HG02759 (cell line): Measurements from ENCODE around the gene LAMP2.
"Not testable (repeated sequence)": the region's sequence is repeated elsewhere in the genome, so short reads cannot be mapped to it uniquely, and the experiment has no call there.

Experiments
- ATAC-seq: cut with Tn5 transposase; IDR thresholded peaks from one replicate; pipeline ENCODE4 v1.9.1; 2021; ENCODE audit warnings: mild to moderate bottlenecking, moderate library complexity; ENCODE audit not compliant: unreplicated experiment

The LAMP2 gene

GRCh38 chrX:120468825-120469525, at the start of gene LAMP2:
TSS of gene LAMP2 (minus strand) at chrX:120469296. CDS start at chrX:120469169, 127 bp downstream.
- peak; percentile 99 for ATAC-seq

GRCh38 chrX:120517936-120518335, 48.8 kb upstream of the LAMP2 start:
- no peak for ATAC-seq

GRCh38 chrX:120514236-120514635, 45.1 kb upstream of the LAMP2 start:
- ATAC-seq = no peak

GRCh38 chrX:120512627-120513026, 43.5 kb upstream of the LAMP2 start:
- ATAC-seq = peak; percentile 44

GRCh38 chrX:120512222-120512621, 43.1 kb upstream of the LAMP2 start:
- ATAC-seq = no peak

GRCh38 chrX:120504569-120504968, 35.5 kb upstream of the LAMP2 start:
- ATAC-seq = no peak

GRCh38 chrX:120499301-120500072, 30.4 kb upstream of the LAMP2 start:
- ATAC-seq = no peak

- ATAC-seq = not testable (repeated sequence)
Observed at GRCh38 chrX:120490119-120490518, 21.0 kb upstream of the LAMP2 start.

- ATAC-seq = no peak
Observed at GRCh38 chrX:120486786-120487185, 17.7 kb upstream of the LAMP2 start.

GRCh38 chrX:120485638-120486520, 16.8 kb upstream of the LAMP2 start:
- peak; percentile 86 for ATAC-seq

- ATAC-seq = peak; percentile 8
Observed at GRCh38 chrX:120485315-120485637, 16.2 kb upstream of the LAMP2 start.

GRCh38 chrX:120477453-120477852, 8.4 kb upstream of the LAMP2 start:
- ATAC-seq = no peak

GRCh38 chrX:120476714-120477113, 7.6 kb upstream of the LAMP2 start:
- no peak for ATAC-seq

GRCh38 chrX:120475447-120475846, 6.4 kb upstream of the LAMP2 start:
- not testable (repeated sequence) for ATAC-seq

- ATAC-seq = no peak
Observed at GRCh38 chrX:120474085-120474484, 5.0 kb upstream of the LAMP2 start.

GRCh38 chrX:120469657-120470056, 561 bp upstream of the LAMP2 start:
- peak; percentile 2 for ATAC-seq

GRCh38 chrX:120468479-120468824, 644 bp downstream of the LAMP2 start:
- no peak for ATAC-seq

- no peak for ATAC-seq
Observed at GRCh38 chrX:120468071-120468470, 1.0 kb downstream of the LAMP2 start.

- ATAC-seq = no peak
Observed at GRCh38 chrX:120464411-120464810, 4.7 kb downstream of the LAMP2 start.

GRCh38 chrX:120463241-120463640, 5.9 kb downstream of the LAMP2 start:
- no peak for ATAC-seq

- no peak for ATAC-seq
Observed at GRCh38 chrX:120462370-120462769, 6.7 kb downstream of the LAMP2 start.

- ATAC-seq = no peak
Observed at GRCh38 chrX:120459309-120459708, 9.8 kb downstream of the LAMP2 start.
